ENCODE results near the gene PREPL.
A peak's percentile ranks its signal among the peaks of the same experiment; 100 is the strongest.

DNA sequence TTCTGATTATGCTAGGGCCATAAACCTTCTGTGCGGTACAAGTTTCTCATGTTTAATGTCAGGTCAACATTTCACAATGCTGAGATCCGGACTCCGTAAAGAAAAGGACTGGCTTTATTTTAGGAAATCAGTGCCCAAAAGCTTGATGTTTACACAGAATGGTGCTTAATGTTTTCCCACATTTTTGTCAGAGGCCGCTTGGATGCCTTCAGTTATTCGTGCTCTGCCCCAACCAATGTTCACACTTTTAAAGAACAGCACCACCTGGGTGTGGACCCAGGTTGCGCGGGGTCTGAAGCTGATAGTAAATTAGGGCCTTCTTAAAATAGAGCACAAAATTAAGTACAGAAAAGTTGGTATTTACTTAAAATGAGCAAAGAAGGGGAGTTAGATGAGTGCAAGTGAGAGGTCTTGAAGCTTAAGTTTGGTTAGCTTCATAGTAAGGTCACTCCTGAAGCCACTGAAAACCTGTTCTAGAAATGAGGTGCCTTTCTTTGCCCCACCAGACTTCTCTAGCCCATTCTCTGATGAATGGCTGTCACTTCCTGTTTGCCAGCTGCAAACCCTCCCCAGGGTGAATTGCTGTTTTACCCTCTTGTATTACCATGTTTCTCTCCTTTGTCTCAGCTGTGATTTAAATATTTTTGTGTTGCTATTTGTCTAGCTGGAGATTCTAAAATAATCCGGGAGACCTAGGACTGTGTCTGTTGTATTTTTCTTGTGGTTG lies 65.5 kb downstream of the PREPL start:
- TF ChIP-seq, protein P1, sequence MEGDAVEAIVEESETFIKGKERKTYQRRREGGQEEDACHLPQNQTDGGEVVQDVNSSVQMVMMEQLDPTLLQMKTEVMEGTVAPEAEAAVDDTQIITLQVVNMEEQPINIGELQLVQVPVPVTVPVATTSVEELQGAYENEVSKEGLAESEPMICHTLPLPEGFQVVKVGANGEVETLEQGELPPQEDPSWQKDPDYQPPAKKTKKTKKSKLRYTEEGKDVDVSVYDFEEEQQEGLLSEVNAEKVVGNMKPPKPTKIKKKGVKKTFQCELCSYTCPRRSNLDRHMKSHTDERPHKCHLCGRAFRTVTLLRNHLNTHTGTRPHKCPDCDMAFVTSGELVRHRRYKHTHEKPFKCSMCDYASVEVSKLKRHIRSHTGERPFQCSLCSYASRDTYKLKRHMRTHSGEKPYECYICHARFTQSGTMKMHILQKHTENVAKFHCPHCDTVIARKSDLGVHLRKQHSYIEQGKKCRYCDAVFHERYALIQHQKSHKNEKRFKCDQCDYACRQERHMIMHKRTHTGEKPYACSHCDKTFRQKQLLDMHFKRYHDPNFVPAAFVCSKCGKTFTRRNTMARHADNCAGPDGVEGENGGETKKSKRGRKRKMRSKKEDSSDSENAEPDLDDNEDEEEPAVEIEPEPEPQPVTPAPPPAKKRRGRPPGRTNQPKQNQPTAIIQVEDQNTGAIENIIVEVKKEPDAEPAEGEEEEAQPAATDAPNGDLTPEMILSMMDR (IDR thresholded peaks at IDR 0.05; ENCODE audit: low read depth, low read length): peak; percentile 36
- TF ChIP-seq EZH2phosphoT487 (IDR thresholded peaks at IDR 0.05; ENCODE audit: low read depth): no peak
